GM23338 (cell line): ENCODE measurements around the gene POLR1E. TPM values are rescaled to one million over a fixed set of nuclear protein-coding genes. Genes with fewer than 3 reads are reported as not detected.
"Not testable (repeated sequence)": the region's sequence is repeated elsewhere in the genome, so short reads cannot be mapped to it uniquely, and the experiment has no call there.

Source experiments
- ATAC-seq: fragments of 200-7000 bp; cut with Tn5 transposase; 3 replicates; pipeline ENCODE4 v1.9.1; 2020
- DNase-seq: peaks from one replicate; pipeline ENCODE4 v3.0.0-alpha.2; 2015; ENCODE audit warnings: low spot score
- H2AFZ ChIP-seq: fragments of 200-600 bp; sonication (generic); 2 replicates; pipeline ENCODE4 v1.8.0; 2016; ENCODE audit warnings: antibody characterized with exemption, mild to moderate bottlenecking, moderate library complexity
- H3F3A ChIP-seq: fragments of 200-600 bp; sonication (generic); replicated peaks from 2 replicates; pipeline ENCODE4 v1.8.0; 2017; ENCODE audit warnings: antibody characterized with exemption, mixed run types, low read depth
- H3K27ac ChIP-seq: fragments of 200-600 bp; sonication (generic); 2 replicates; pipeline ENCODE4 v1.6.1; 2016; ENCODE audit warnings: low read depth
- H3K27me3 ChIP-seq: fragments of 200-600 bp; sonication (generic); 2 replicates; pipeline ENCODE4 v1.8.0; 2016; ENCODE audit warnings: mild to moderate bottlenecking, mixed run types, moderate library complexity; ENCODE audit not compliant: insufficient read depth
- H3K36me3 ChIP-seq: fragments of 200-600 bp; sonication (generic); 2 replicates; pipeline ENCODE4 v1.8.0; 2016; ENCODE audit warnings: mild to moderate bottlenecking; ENCODE audit not compliant: insufficient read depth
- H3K4me1 ChIP-seq: fragments of 200-600 bp; sonication (generic); 2 replicates; pipeline ENCODE4 v1.8.0; 2016; ENCODE audit warnings: mild to moderate bottlenecking, moderate library complexity; ENCODE audit not compliant: insufficient read depth
- H3K4me2 ChIP-seq: fragments of 200-600 bp; sonication (generic); 2 replicates; pipeline ENCODE4 v1.7.1; 2017; ENCODE audit warnings: mixed run types
- H3K4me3 ChIP-seq: fragments of 200-600 bp; sonication (generic); 2 replicates; pipeline ENCODE4 v1.6.1; 2016; ENCODE audit warnings: mixed run types
- H3K79me2 ChIP-seq: fragments of 200-600 bp; sonication (generic); replicated peaks from 2 replicates; pipeline ENCODE4 v1.8.0; 2017; ENCODE audit warnings: mild to moderate bottlenecking; ENCODE audit not compliant: insufficient read depth
- H3K9me2 ChIP-seq: fragments of 200-600 bp; sonication (generic); 2 replicates; pipeline ENCODE4 v1.8.0; 2017; ENCODE audit not compliant: insufficient read depth
- H4K20me1 ChIP-seq: fragments of 200-600 bp; sonication (generic); replicated peaks from 2 replicates; pipeline ENCODE4 v1.8.0; 2017; ENCODE audit warnings: mild to moderate bottlenecking; ENCODE audit not compliant: insufficient read depth
- H3K27ac Mint-ChIP-seq: 2 replicates; pipeline ENCODE4 v1.8.0; 2020; ENCODE audit warnings: inconsistent platforms, mild to moderate bottlenecking, moderate library complexity, mixed read lengths
- H3K27me3 Mint-ChIP-seq: 3 replicates; pipeline ENCODE4 v1.8.0; 2022; ENCODE audit warnings: low read depth, mild to moderate bottlenecking, moderate library complexity, mixed read lengths, inconsistent platforms; ENCODE audit not compliant: insufficient read depth, poor library complexity
- H3K36me3 Mint-ChIP-seq: 3 replicates; pipeline ENCODE4 v1.8.0; 2021; ENCODE audit warnings: low read depth, mild to moderate bottlenecking, inconsistent platforms, moderate library complexity, mixed read lengths
- H3K4me1 Mint-ChIP-seq: 3 replicates; pipeline ENCODE4 v1.8.0; 2020; ENCODE audit warnings: mild to moderate bottlenecking, inconsistent platforms, mixed read lengths
- H3K4me3 Mint-ChIP-seq: 3 replicates; pipeline ENCODE4 v1.8.0; 2021; ENCODE audit warnings: moderate library complexity, mild to moderate bottlenecking, inconsistent platforms, mixed read lengths
- H3K9me3 Mint-ChIP-seq: 3 replicates; pipeline ENCODE4 v1.8.0; 2020; ENCODE audit warnings: moderate library complexity, mild to moderate bottlenecking, inconsistent platforms, mixed read lengths
- CTCF ChIP-seq, 2 experiments: fragments of 200-600 bp in 1 of 2; sonication (generic) in 1 of 2; conservative IDR thresholded peaks; 2 replicates each; pipeline versions ENCODE4 v1.5.1 to v1.6.1; 2016 to 2017; ENCODE audit warnings: antibody characterized with exemption in 2 of 2, low read depth in 2 of 2, mild to moderate bottlenecking in 2 of 2, moderate library complexity in 1 of 2
- ETS1 ChIP-seq: IDR thresholded peaks from 2 replicates; pipeline ENCODE4 v1.6.1; 2016; ENCODE audit warnings: antibody characterized with exemption
- EZH2 ChIP-seq: fragments of 200-600 bp; sonication (generic); IDR thresholded peaks from one replicate; pipeline ENCODE4 v1.8.0; 2017; ENCODE audit warnings: antibody characterized with exemption, mild to moderate bottlenecking, low read depth; ENCODE audit not compliant: unreplicated experiment
- NANOG ChIP-seq: IDR thresholded peaks from 2 replicates; pipeline ENCODE4 v1.6.1; 2016; ENCODE audit warnings: antibody characterized with exemption, borderline replicate concordance
- POLR2AphosphoS5 ChIP-seq: IDR thresholded peaks from 2 replicates; pipeline ENCODE4 v1.6.1; 2016; ENCODE audit warnings: antibody characterized with exemption, low read depth
- STAT1 ChIP-seq: IDR thresholded peaks from one replicate; pipeline ENCODE4 v1.6.1; 2016; ENCODE audit warnings: antibody characterized with exemption; ENCODE audit not compliant: unreplicated experiment
- ZNF462 ChIP-seq: fragments of 250-450 bp; sonication (Bioruptor Pico); IDR thresholded peaks from 2 replicates; pipeline ENCODE4 v1.5.0; 2020; ENCODE audit warnings: mild to moderate bottlenecking, moderate library complexity
- polyA plus RNA-seq: library from polyadenylated mRNA; unstranded; fragments of >200 nt; fragmentation: Nextera tagmentation; extraction: Ambion mirVana; gene quantifications from 2 replicates; pipeline ENCODE4 v1.2.1, GENCODE V29; 2016
- total RNA-seq: library from RNA; depleted of rRNA; stranded (reverse); fragments of >200 nt; shearing (Covaris generic); gene quantifications from 2 replicates; pipeline ENCODE4 v1.2.3, GENCODE V29; 2014

The POLR1E gene
- total and polyA plus RNA-seq, 2 experiments from 2014 or later, result 19.2 to 45.5 TPM

DNA sequence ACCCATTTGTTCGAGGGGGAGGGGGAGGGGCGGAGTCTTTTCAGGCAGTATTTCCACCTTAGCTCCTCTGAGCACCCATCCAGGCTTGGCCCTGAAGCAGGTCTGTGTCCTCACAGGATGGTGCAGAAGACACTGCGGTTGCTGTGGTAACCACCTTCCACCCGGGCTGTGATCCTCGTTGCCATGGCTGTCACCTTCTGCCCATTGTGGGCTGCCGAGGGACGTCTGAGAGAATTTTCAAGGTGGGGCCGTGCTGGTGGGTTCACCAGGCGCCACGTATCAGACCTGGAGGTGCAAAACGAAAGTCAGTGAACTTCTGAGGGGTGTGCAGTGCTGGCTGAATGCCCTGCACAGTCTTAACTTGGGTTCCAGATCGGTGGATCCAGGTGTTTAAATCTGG is 26.7 kb downstream of the POLR1E start (continued):
- TF ChIP-seq ZNF462 (CRISPR knock-in tag) (no peak), ETS1 (no peak), STAT1 (no peak), POLR2AphosphoS5 (no peak), EZH2 (no peak), CTCF (conservative IDR thresholded peaks at IDR 0.05; ENCODE audit: low read depth in 2 of 2) (no peak), NANOG (no peak)

GRCh38 chr9:37514415-37514814 is 28.7 kb downstream of the POLR1E start:
- H3K27me3 ChIP-seq, H3F3A ChIP-seq, H3K9me2 ChIP-seq, H3K4me1 Mint-ChIP-seq, H4K20me1 ChIP-seq, H3K4me1 ChIP-seq, H3K4me3 ChIP-seq, H3K27ac ChIP-seq, H3K9me3 Mint-ChIP-seq, H3K4me2 ChIP-seq, H3K36me3 ChIP-seq, H3K79me2 ChIP-seq, H3K4me3 Mint-ChIP-seq, ATAC-seq, H3K27ac Mint-ChIP-seq, H2AFZ ChIP-seq, DNase-seq: not testable (repeated sequence)
- Mint-ChIP-seq H3K27me3 (peaks cover 17% of the 10 kb centered on the region), H3K36me3 (peaks cover 10% of the 10 kb centered on the region)
